ENCODE data around the gene KRTAP1-3.
A peak's percentile ranks its signal among the peaks of the same experiment; 100 is the strongest.
"Not testable (repeated sequence)": the region's sequence is repeated elsewhere in the genome, so short reads cannot be mapped to it uniquely, and the experiment has no call there.

Gene KRTAP1-3, protein sequence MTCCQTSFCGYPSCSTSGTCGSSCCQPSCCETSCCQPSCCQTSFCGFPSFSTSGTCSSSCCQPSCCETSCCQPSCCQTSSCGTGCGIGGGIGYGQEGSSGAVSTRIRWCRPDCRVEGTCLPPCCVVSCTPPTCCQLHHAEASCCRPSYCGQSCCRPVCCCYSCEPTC

DNA sequence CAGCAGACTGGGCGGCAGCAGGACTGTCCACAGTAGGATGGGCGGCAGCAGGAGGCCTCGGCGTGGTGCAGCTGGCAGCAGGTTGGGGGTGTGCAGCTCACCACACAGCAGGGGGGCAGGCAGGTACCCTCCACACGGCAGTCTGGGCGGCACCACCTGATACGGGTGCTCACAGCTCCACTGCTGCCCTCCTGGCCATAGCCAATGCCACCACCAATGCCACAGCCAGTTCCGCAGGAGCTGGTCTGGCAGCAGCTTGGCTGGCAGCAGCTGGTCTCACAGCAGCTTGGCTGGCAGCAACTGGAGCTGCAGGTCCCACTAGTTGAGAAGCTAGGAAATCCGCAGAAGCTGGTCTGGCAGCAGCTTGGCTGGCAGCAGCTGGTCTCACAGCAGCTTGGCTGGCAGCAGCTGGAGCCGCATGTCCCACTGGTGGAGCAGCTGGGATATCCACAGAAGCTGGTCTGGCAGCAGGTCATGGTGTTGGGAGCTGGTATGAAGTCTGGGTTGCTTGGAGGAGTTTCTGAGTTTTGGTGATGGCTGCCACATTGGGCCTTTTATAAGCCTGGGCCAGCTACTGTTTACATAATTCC, at the start of gene KRTAP1-3:
Gene KRTAP1-3 (minus strand): TSS at position 529 of the 590 bp plus-strand sequence. CDS start 53 bp downstream, at position 476.
- not testable (repeated sequence) for DNase-seq

DNA sequence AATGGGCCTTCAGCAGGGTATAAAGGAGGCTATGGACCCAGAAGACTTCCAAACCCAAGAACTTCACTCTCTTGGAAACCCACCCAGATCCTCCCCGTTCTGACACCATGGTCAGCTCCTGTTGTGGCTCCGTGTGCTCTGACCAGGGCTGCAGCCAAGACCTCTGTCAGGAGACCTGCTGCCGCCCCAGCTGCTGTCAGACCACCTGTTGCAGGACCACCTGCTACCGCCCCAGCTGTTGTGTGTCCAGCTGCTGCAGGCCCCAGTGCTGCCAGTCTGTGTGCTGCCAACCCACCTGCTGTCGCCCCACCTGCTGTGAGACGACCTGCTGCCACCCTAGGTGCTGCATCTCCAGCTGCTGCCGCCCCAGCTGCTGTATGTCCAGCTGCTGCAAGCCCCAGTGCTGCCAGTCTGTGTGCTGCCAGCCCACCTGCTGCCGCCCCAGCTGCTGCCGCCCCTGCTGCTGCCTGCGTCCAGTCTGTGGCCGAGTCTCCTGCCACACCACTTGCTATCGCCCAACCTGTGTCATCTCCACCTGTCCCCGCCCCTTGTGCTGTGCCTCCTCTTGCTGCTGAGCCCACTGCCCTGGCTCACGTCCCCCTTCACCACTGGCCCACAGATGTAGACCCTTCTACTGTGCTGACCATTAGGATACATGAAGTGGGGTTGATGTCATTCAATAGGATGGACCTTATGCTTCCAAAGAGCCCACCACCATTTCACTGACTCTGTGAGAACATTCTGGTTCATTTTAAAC, 49.6 kb upstream of the KRTAP1-3 start, which contains the start of gene KRTAP4-7:
Gene KRTAP4-7 (plus strand): TSS at position 51 of the 757 bp plus-strand sequence. CDS start 57 bp downstream, at position 108.
- DNase-seq = not testable (repeated sequence)

DNA sequence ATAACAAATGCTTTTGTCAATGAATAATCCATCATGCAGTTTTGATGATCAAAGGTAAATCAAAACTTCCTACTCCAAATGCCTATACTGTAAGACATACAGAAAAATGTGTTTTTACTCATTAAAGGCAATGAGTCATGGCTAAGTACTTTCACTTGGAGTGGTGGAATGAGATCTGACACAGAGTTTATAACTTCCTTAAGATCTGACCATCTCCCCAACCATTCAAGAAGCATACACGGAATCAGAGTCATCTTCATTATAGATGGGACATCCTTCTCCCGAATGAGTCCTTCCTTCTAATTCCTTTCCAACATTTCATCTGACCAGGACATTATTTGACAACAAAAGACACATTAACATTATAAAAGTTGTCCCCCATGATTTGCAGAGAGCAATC, 48.8 kb upstream of the KRTAP1-3 start:
- DNase-seq = not testable (repeated sequence)

DNA sequence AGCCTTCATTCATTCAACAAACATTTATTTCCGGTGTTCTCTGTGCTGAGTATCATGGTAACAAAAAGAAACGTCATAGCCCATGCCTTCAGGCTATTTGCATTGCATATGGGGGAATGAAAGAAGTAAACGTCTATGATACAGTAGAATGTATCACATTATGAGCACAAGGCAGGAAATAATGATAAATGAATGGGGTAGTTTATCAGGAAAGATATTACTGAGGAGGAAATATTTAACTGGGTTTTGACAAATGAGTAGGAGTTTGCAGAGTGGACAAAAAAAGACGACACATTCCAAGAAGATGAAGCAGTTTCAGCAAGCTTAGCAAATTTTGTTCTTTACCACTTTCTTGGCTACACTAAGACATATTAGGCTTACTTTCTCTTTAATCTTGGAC, 48.0 kb upstream of the KRTAP1-3 start:
- DNase-seq = no peak

DNA sequence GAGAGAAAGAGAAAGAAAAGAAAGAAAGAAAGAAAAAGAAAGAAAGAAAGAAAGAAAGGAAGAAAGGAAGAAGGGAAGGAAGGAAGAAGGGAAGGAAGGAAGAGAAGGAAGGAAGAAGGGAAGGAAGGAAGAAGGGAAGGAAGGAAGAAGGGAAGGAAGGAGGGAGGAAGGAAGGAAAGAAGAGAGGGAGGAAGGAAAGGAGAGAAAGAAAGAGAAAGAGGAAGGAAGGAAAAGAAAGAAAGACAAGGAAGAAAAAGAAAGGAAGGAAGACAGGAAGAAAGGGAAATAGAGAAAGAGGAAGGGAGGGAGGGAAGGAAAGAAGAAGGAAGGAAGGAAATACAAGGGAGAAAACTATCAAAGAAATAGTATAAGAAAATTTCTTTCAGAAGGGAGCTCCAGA, 42.1 kb upstream of the KRTAP1-3 start:
- no peak for DNase-seq

DNA sequence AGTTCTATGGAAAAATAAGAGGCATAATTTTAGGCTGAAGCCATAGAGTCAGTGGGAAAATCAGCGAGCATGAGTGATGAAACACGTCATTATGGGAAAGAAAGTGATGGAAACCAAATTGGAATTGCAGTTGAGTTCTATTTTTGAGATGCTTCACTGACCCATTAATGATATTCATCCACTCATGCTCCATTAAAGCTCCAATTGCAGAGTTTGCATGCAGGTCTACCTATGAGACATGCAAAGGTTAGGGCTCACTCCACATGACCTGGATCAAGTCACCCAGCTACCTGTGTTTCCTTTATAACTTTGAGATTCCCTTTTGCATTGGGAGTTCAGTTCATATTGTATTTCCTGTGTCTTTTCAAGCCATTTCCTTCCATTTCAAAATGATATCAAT, 39.0 kb upstream of the KRTAP1-3 start:
- DNase-seq = no peak

DNA sequence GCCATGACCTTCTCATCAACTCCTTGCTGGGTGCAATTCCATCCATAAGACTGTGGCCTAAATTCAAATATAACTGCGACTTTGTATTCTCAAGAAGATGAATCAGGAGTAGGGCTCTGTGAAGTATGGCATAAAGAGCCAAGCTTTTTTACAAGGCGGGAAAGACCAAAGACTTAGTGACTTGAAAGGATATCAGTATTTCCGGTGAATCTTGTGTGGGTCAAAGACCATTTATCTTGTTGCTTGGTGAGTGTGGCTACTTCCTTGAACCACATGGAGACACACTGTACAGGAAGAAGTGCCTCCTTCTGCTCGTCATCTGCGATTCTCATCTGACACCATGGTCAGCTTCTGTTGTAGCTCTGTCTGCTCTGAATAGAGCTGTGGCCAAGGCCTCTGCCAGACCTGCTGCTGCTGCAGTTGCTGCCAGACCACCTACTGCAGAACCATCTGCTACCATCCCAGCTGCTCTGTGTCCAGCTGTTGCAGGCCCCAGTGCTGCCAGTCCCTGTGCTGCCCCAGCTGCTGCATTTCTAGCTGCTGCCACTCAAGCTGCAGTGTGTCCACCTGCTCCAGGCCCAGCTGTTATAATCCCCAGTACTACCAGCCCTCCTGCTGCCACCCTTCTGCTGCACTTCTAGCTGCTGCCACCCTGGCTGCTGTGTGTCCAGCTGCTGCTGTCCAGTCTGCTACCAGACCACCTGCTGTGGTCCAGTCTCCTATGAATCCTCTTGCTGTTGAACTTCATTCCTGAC, 37.1 kb upstream of the KRTAP1-3 start:
- DNase-seq = no peak

DNA sequence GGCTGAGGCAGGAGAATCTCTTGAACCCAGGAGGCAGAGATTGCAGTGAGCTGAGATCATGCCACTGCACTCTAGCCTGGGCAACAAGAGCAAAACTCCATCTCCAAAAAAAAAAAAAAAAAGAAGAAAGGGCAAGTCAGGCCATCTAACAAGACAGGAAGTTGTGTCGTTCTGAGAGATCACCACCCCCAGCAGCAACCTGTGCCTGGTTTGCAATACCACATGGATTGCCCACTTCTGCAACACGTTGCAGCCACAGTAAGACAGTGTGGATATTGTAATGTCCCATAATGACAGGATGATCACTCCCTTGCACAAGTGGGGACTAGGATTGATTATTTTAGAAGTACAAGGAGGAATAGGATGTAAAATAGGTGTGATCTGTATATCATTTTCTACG, 34.4 kb upstream of the KRTAP1-3 start:
- DNase-seq = no peak

DNA sequence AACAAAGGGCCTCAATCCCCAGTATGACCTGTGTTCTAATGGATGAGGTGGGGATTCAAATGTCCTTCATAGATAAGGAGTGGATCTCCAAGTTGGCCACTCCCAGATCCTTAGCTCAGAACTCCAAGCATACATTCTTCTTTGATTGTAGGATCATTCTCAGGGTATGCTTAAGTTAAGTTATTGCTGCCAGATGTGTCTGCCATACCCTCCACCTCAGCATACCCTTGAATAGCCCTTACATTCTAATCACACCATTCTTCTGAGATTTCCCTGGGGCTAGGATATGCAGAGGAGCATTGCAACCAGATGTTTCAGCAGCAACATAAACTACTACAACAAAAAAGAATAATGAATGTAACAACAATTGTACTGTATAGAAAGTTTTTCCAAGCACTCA, 32.6 kb upstream of the KRTAP1-3 start:
- DNase-seq = no peak

DNA sequence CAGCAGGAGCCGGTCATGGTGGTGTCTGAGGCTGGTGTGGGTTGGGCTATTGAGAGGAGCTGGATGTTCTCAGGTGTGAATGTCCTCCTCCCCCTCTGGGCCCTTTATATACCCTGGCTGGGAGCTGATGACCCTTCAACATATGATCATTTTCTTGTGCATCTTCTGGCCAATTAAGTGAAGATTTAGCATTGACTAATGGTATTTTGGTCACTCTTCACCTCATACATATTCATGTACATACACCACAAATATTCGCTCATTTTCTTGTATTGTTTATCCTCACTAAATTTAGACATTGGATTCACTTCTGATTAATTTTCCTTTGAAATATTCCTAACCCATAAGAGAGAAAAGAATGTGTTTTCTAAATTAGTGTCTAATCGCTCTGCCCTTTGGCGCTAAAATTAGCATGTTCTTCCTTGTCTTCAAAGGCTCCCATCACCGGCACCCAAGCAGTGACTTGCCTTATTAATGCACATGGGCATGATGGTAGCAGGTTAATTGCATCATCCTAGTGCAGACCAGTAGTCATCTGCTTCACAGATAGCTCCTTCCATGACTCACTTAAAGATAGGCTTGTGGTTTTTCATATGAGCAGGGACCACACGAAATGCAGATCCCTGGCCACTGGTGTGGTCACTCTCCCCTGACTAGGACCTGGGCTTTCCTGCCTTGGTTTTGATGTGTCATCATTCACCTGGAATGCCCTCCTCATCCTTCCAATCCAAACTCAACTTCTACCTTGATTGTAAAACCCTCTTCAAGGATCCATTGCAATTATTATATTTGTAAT, 31.4 kb upstream of the KRTAP1-3 start, which contains the start of gene KRTAP2-4:
Gene KRTAP2-4 (minus strand): TSS at position 51 of the 796 bp plus-strand sequence. CDS start 34 bp downstream, at position 17.
- peak; percentile 91 for DNase-seq

DNA sequence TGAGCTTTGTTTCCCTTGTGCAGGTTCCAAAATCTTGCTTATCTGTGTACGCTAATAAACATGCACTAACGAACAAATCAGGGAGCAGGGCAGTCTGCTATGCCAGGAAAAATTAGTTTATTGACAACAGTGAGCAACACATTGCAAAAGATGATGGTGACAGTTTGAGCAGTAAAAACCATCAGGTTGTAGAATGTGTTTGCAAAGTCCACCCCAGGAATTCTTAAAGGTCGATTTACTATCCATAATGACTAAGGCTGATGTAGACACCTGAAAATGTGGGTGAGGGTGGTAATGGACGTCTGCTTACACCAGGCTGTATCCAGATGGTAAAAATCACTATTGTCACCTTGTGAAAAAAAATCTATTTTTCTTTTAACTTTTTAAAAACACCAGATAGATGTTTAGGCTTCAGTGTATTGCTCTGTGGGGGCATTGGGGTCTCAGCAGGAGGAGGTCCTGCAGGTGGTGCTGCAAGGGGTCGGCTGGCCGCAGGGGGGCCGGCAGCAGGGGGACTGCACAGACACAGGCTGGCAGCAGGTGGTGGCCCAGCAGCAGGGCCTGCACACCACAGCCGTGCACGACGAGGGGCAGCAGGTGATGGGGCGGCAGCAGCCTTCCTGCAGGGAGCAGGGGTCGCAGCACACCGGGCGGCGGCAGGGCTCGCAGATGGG, 30.5 kb upstream of the KRTAP1-3 start:
- peak; percentile 9 for DNase-seq

DNA sequence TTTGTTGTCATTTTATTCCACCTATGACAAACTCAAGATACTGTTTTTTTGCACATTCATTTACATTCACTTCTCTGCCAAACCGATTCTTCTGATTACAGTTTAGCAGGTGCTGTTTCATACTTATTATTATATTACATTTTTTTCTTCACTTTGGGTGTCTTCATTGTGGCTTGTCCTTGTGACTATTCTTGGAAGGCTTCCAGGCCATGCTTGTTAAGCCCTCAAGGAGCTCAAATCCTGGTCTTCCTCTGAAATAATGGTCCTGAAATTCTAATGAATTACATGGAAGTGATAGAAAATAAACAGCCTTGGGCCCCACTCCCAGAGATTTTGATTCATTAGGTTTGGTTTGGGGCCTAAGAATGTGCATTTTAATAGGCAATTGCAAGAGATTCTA, 29.6 kb upstream of the KRTAP1-3 start:
- peak; percentile 46 for DNase-seq

DNA sequence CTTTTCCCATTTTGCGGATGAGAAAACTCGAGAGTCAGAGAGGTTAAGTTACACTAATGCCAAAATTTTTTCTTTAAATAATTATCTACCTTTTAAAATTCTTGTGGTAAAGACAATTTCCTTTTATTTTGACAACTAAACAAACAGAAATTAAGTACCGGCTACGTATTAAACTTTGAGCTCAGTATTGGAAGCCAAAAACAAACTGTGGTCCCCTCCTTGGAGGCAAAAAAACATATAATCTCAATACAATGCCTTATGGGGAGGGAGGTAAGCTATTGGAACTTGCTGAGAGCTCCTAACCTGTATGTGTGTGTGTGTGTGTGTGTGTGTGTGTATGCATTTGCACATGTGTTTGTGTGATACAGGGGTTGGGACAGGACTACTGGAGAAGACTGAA, 28.8 kb upstream of the KRTAP1-3 start:
- no peak for DNase-seq

DNA sequence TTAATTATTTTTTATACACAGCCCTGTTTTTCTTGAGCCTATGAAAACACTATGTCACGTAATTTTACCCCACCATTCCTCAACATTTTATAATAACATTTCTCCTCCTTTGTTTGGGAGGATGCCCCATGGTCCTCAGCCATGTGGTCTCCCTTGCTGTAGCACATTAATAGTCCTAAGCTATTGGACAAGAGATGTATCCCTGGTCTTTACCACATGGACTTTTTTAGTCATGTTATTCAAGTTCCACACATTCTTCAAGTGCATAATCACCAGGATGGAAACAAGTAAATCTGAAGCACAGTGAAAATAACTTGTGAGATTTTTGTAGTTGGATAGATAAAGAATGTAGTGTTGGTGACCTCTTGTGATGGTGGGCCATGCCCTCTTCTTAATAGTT, 27.3 kb upstream of the KRTAP1-3 start:
- no peak for DNase-seq

DNA sequence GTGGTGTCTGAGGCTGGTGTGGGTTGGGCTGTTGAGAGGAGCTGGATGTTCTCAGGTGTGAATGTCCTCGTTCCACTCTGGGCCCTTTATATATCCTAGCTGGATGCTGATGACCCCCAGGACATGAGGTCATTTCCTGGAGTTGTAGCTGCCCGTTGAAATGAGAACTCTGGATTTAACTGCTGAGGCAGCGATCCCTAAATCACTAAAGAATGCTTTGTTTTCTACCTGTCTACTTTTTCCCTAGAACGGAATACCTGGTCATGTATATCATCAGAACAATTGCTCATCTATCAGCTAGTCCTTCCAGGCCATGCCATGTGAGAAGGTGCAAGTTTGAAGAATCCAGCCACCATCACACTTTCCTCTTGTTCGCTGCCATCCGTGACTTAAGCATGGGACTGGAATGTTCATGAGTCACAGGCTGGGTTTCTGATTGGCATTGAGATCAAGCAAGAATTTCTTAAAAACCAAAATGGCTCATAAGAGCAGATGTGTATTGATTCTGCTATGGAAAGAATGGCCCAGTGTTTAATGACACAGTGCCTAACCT, 25.5 kb upstream of the KRTAP1-3 start, which contains the start of gene KRTAP2-3:
Gene KRTAP2-3 (minus strand): TSS at position 63 of the 553 bp plus-strand sequence. CDS start 64 bp downstream, outside the sequence.
- no peak for DNase-seq

DNA sequence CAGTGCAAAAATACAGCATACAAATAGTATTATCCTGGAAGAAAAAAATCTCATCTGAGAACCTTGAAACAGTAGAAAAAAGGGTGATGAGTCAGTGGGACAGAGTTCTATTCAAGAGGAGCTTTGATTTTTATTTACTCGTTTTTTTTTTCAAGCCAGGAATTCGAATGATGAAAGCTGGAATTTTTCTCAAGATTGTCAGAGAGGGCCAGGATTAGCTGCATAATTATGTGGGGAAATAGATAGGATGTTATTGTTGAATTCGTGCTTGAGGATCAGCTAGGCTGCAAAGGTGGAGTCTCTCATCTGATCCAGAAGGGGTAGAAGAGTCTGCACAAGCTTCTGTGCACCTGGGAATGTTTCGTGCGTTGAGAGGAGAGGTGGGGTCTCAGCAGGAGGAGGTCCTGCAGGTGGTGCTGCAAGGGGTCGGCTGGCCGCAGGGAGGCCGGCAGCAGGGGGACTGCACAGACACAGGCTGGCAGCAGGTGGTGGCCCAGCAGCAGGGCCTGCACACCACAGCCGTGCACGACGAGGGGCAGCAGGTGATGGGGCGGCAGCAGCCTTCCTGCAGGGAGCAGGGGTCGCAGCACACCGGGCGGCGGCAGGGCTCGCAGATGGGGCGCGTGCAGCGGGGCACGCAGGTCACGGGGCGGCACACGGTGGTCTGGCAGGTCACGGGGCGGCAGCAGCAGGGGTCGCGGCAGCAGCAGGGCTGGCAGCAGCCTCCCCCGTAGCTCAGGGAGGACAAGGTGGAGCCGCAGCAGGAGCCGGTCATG, 24.8 kb upstream of the KRTAP1-3 start:
- not testable (repeated sequence) for DNase-seq

DNA sequence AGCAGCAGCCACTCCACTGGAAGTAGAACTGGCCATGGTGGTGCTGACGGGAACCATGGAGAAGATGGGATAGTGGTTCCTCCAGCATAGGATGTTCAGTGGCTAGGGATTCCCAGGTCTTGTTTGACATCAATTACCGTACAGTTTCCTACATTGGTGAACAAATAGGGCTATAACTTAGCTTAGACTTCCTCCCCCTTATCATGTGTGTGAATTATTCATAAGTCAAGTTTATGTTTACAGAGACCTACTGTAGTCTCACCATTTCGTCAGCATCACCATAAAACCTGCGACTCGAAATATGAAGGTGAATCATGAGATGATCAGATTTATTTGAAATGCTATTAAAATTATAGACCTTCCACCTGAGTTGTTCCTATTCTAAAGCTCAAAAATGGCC, 24.1 kb upstream of the KRTAP1-3 start:
- no peak for DNase-seq

DNA sequence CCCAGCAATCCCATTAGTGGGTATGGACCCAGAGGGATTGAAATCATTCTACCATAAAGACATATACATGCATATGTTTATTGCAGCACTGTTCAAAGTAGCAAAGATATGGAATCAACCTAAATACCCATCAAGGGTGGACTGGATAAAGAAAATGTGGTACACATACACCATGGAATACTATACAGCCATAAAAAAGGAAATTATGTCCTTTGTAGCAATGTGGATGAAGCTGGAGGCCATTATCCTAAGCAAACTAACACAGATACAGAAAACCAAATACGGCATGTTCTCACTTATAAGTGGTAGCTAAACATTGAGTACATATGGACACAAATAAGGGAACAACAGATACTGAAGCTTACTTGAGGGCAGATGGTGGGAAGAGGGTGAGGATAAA, 22.9 kb upstream of the KRTAP1-3 start:
- DNase-seq = no peak

DNA sequence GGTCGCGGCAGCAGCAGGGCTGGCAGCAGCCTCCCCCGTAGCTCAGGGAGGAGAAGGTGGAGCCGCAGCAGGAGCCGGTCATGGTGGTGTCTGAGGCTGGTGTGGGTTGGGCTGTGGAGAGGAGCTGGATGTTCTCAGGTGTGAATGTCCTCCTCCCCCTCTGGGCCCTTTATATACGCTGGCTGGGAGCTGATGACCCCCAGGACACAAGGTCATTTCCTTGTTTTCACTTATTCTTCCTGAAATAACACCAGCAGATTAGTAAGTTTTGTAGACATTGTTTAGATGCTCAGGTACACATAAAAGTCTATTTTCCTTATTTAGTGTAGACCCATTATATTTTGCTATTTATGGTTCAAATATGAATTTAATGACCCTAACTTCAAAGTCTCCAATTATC, 20.5 kb upstream of the KRTAP1-3 start, which contains the start of gene KRTAP2-2:
Gene KRTAP2-2 (minus strand): TSS at position 101 of the 400 bp plus-strand sequence. CDS start 19 bp downstream, at position 82.
- not testable (repeated sequence) for DNase-seq

DNA sequence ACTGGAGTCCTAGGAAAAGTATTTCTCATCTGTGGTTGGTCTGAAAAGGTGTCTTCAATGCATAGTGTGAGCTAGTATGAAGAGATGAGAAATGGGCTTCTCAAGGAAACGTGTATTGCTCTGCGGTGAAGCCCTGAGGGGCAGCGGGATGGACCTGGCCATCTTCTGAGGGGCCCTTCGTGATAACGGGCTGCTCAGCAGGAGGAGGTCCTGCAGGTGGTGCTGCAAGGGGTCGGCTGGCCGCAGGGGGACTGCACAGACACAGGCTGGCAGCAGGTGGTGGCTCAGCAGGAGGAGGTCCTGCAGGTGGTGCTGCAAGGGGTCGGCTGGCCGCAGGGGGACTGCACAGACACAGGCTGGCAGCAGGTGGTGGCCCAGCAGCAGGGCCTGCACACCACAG, 19.9 kb upstream of the KRTAP1-3 start:
- not testable (repeated sequence) for DNase-seq
